DOHH2 (cell line): Measurements from ENCODE around the gene ELF1.

Experiments
- CTCF ChIP-seq: fragments of 200-600 bp; sonication (generic); IDR thresholded peaks from one replicate; pipeline ENCODE4 v1.5.1; 2014; ENCODE audit warnings: antibody characterized with exemption, mild to moderate bottlenecking, low read depth, low read length; ENCODE audit not compliant: poor library complexity, severe bottlenecking
- EZH2phosphoT487 ChIP-seq: fragments of 200-600 bp; sonication (generic); IDR thresholded peaks from 2 replicates; pipeline ENCODE4 v1.6.1; 2017; ENCODE audit warnings: borderline replicate concordance, mild to moderate bottlenecking, antibody characterized with exemption, low read length, moderate library complexity, mixed read lengths

GRCh38 chr13:41008349-41008980 is 10.7 kb downstream of the ELF1 start:
- TF ChIP-seq CTCF (no peak), EZH2phosphoT487 (no peak)
